ENCODE measurements around the gene GIPR. TPM values are rescaled to one million over a fixed set of nuclear protein-coding genes. Genes with fewer than 3 reads are reported as not detected.
A peak's percentile ranks its signal among the peaks of the same experiment; 100 is the strongest.
"Not testable (repeated sequence)": the region's sequence is repeated elsewhere in the genome, so short reads cannot be mapped to it uniquely, and the experiment has no call there.

GIPR gene
- total RNA-seq, 1 experiment from 2014 or later: not detected

DNA sequence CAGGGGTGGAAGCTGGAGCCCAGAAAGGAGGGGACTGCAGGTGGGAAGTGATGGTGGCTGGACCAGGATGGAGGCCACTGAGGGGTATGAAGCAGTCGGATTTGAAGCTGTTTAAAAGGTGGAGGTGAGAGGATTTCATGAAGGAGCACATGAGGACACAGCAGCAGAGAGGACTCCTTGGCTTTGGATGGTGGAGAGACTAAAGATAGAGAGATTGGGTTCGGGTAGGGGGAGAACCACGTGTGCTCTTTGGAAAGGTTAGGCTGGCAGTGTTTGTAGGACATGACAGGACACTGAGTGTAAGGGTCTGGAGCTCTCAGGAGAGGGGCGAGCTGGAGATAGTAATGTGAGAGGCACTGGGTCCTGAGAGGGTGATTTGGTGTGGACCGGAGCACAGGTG lies 14.9 kb downstream of the GIPR start:
- Mint-ChIP-seq H3K36me3 (ENCODE audit: insufficient read depth, unreplicated experiment) (peaks cover 31% of the 10 kb centered on the region), H3K27ac (ENCODE audit: low read depth, unreplicated experiment) (no peak overlapping the region), H3K4me3 (ENCODE audit: unreplicated experiment) (no peak overlapping the region), H3K9me3 (ENCODE audit: unreplicated experiment) (no peaks in the 10 kb centered on the region), H3K27me3 (ENCODE audit: insufficient read depth, unreplicated experiment) (no peaks in the 10 kb centered on the region), H3K4me1 (ENCODE audit: insufficient read depth, unreplicated experiment) (peaks cover 11% of the 10 kb centered on the region)
- ChIA-PET CTCF (interaction anchor here (0.6 to 1.7 kb wide), 5 partner anchors 31 to 250 kb away, joined by 3 to 6 read pairs (median 3); no protein-coding TSS in a partner anchor), POLR2A (interaction anchor here (0.6 to 4.7 kb wide), 2 partner anchors 8 to 42 kb away, joined by 4 to 43 read pairs; partner anchors contain the start of genes QPCTL and SNRPD2)
- no peak for DNase-seq (ENCODE audit: unreplicated experiment)
- BruUV-seq (replicated peaks): no TSS peak
- TF ChIP-seq CTCF (IDR thresholded peaks at IDR 0.05; ENCODE audit: unreplicated experiment): no peak
- intact Hi-C loops (cut with micrococcal nuclease): loop anchor here (5.0 to 10.0 kb wide), 2 partner anchors 41 to 78 kb away; partner anchors contain the start of gene GPR4

- POLR2A ChIA-PET: interaction anchor here (1.2 kb wide), 1 partner anchor 68 kb away, joined by 3 read pairs; no protein-coding TSS in a partner anchor
- H3K36me3 Mint-ChIP-seq (ENCODE audit: insufficient read depth, unreplicated experiment): peaks cover 52% of the 10 kb centered on the region
Measured at GRCh38 chr19:45685045-45685444, 17.0 kb downstream of the GIPR start.

DNA sequence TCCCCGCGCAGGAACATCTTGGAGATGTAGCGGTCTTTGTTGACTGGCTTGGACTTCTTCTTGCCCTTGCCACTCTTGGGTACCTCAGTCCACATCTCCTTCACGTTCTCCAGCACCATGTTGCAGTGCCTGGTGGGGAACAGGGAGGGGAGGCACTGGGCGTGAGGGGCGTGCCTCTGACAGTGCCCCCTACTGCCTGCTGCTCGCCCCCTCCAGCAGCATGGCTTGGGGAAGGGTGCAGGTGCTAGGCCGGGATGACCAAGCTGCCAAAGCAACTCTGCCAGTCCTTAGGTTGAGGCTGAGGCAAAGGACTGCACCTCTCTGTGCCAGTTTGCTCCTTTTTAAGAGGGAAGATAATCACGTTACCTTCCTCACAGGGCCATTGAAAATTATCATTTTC lies 19.6 kb downstream of the GIPR start:
- ChIA-PET POLR2A (interaction anchor here (0.7 kb wide), 1 partner anchor 13 kb away, joined by 3 read pairs; no protein-coding TSS in a partner anchor), CTCF (interaction anchor here (0.7 to 0.8 kb wide), 2 partner anchors 23 to 79 kb away, joined by 3 to 4 read pairs; no protein-coding TSS in a partner anchor)
- Mint-ChIP-seq H3K27ac (ENCODE audit: low read depth, unreplicated experiment) (no peak overlapping the region), H3K36me3 (ENCODE audit: insufficient read depth, unreplicated experiment) (peaks cover 71% of the 10 kb centered on the region), H3K9me3 (ENCODE audit: unreplicated experiment) (no peaks in the 10 kb centered on the region), H3K27me3 (ENCODE audit: insufficient read depth, unreplicated experiment) (no peaks in the 10 kb centered on the region), H3K4me1 (ENCODE audit: insufficient read depth, unreplicated experiment) (peaks cover 4% of the 10 kb centered on the region), H3K4me3 (ENCODE audit: unreplicated experiment) (no peak overlapping the region)
- TF ChIP-seq CTCF (IDR thresholded peaks at IDR 0.05; ENCODE audit: unreplicated experiment): no peak
- DNase-seq (ENCODE audit: unreplicated experiment): no peak
- BruUV-seq (replicated peaks): no TSS peak
- intact Hi-C loops (cut with micrococcal nuclease): loop anchor here (10.0 kb wide), 1 partner anchor 83 kb away; the partner anchor contains the start of gene GPR4

More at GRCh38 chr19:45685045-45685444, 17.0 kb downstream of the GIPR start:
- not testable (repeated sequence) for H3K27ac Mint-ChIP-seq (ENCODE audit: low read depth, unreplicated experiment); H3K9me3 Mint-ChIP-seq (ENCODE audit: unreplicated experiment); H3K27me3 Mint-ChIP-seq (ENCODE audit: insufficient read depth, unreplicated experiment); DNase-seq (ENCODE audit: unreplicated experiment); BruUV-seq (replicated peaks); H3K4me3 Mint-ChIP-seq (ENCODE audit: unreplicated experiment)
- CTCF ChIA-PET: interaction anchor here (0.6 to 1.4 kb wide), 2 partner anchors 43 to 109 kb away, joined by 3 to 5 read pairs; no protein-coding TSS in a partner anchor
- peaks cover 15% of the 10 kb centered on the region for H3K4me1 Mint-ChIP-seq (ENCODE audit: insufficient read depth, unreplicated experiment)
- intact Hi-C loops (cut with micrococcal nuclease): loop anchor here (10.0 kb wide), 1 partner anchor 80 kb away; the partner anchor contains the start of gene GPR4

GRCh38 chr19:45691516-45692186 lies 23.6 kb downstream of the GIPR start, which contains the start of gene SNRPD2:
SNRPD2 (minus strand) TSS chr19:45691953; CDS start chr19:45691888, 65 bp downstream.
- intact Hi-C loops (cut with micrococcal nuclease): loop anchor here (1.0 kb wide), 1 partner anchor 78 kb away; the partner anchor contains the start of gene SIX5
- Mint-ChIP-seq H3K27ac (ENCODE audit: low read depth, unreplicated experiment) (peak within 1 kb of the TSS; percentile 95), H3K4me1 (ENCODE audit: insufficient read depth, unreplicated experiment) (peaks cover 4% of the 10 kb centered on the region), H3K4me3 (ENCODE audit: unreplicated experiment) (peak within 1 kb of the TSS; percentile 85), H3K9me3 (ENCODE audit: unreplicated experiment) (no peaks in the 10 kb centered on the region), H3K36me3 (ENCODE audit: insufficient read depth, unreplicated experiment) (peaks cover 63% of the 10 kb centered on the region), H3K27me3 (ENCODE audit: insufficient read depth, unreplicated experiment) (no peaks in the 10 kb centered on the region)
- CTCF ChIA-PET: interaction anchor here (0.6 to 3.8 kb wide), 10 partner anchors 10 to 77 kb away, joined by 3 to 42 read pairs (median 4); partner anchors contain the start of gene SIX5
- TF ChIP-seq CTCF (IDR thresholded peaks at IDR 0.05; ENCODE audit: unreplicated experiment): no peak
- peak; percentile 97 for DNase-seq (ENCODE audit: unreplicated experiment)
- BruUV-seq (replicated peaks): TSS peak; percentile 81
- POLR2A ChIA-PET: interaction anchor here (0.6 to 7.3 kb wide), 42 partner anchors 9 to 1089 kb away, joined by 3 to 108 read pairs (median 4); partner anchors contain the start of genes BLOC1S3, CCDC61, DMPK and DMWD
